Measurements from ENCODE around the gene LRIT3.
"Not testable (repeated sequence)": the region's sequence is repeated elsewhere in the genome, so short reads cannot be mapped to it uniquely, and the experiment has no call there.

Gene LRIT3

GRCh38 chr4:109848501-109848900 is 594 bp downstream of the LRIT3 start:
- no peak for TF ChIP-seq CTCF (IDR thresholded peaks at IDR 0.05; ENCODE audit: borderline replicate concordance, insufficient read depth, low read depth, low read length)
- H3K4me3 ChIP-seq (ENCODE audit: low read depth, low read length), result no peak overlapping the region

GRCh38 chr4:109850601-109851000 is 2.7 kb downstream of the LRIT3 start:
- no peak for TF ChIP-seq CTCF (IDR thresholded peaks at IDR 0.05; ENCODE audit: borderline replicate concordance, insufficient read depth, low read depth, low read length)
- H3K4me3 ChIP-seq (ENCODE audit: low read depth, low read length), result no peak overlapping the region

GRCh38 chr4:109859426-109860300 is 11.8 kb downstream of the LRIT3 start:
- H3K4me3 ChIP-seq (ENCODE audit: low read depth, low read length), result not testable (repeated sequence)

DNA sequence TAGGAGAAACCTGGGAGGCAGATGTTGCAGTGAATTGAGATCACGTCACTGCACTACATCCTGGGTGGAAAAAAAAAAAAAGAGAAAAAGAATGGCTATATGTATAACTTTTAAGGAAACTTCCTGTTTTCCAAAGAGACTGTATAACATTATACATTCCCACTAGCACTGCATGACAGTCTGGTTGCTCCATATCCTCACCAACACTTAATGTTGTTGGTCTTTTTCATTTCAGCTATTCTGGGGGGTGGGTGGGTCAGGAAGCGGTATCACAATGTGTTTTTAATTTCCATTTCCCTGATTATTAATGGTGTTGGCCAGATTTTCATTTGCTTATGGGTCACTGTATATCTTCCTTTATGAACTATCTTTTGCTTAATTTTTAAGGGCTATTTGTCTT is 13.4 kb downstream of the LRIT3 start:
- TF ChIP-seq CTCF (IDR thresholded peaks at IDR 0.05; ENCODE audit: borderline replicate concordance, insufficient read depth, low read depth, low read length), result no peak
- H3K4me3 ChIP-seq (ENCODE audit: low read depth, low read length), result no peak overlapping the region

DNA sequence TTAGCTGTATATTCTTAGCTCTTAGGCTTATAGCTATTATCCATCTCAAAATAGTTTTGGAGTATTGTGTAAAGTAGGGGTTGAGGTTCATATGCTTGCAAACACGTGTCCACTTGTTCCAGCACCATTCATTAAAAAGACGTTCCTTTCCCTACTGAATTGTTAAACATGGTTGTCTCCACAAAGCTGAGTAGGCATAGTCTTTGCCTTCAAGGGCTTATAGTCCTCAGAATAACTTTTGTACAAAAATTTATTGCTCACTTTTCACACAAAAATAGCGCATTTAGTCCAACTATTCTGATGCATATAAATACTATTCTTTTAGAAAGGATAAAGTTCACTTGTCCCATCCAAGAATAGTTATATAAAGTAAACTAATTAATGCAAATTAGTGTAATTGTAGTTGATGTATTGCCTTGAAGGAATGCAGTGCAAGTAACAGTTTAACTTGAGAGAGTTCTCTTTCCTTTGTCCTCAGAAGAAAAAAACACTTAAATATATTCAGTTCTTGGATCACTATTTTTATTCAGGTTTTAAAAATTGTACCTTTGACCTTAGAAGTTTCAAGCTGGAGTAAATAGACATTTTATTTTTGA is 14.1 kb downstream of the LRIT3 start:
- no peak for TF ChIP-seq CTCF (IDR thresholded peaks at IDR 0.05; ENCODE audit: borderline replicate concordance, insufficient read depth, low read depth, low read length)
- H3K4me3 ChIP-seq (ENCODE audit: low read depth, low read length), result no peak overlapping the region

- TF ChIP-seq CTCF (IDR thresholded peaks at IDR 0.05; ENCODE audit: borderline replicate concordance, insufficient read depth, low read depth, low read length), result no peak
- H3K4me3 ChIP-seq (ENCODE audit: low read depth, low read length), result no peak overlapping the region
Observed at GRCh38 chr4:109864134-109864533, 16.2 kb downstream of the LRIT3 start.

GRCh38 chr4:109870061-109870460 is 22.2 kb downstream of the LRIT3 start:
- no peak for TF ChIP-seq CTCF (IDR thresholded peaks at IDR 0.05; ENCODE audit: borderline replicate concordance, insufficient read depth, low read depth, low read length)
- H3K4me3 ChIP-seq (ENCODE audit: low read depth, low read length), result no peak overlapping the region
